ENCODE results near the gene TSHB. TPM values are rescaled to one million over a fixed set of nuclear protein-coding genes. Genes with fewer than 3 reads are reported as not detected.
"Not testable (repeated sequence)": the region's sequence is repeated elsewhere in the genome, so short reads cannot be mapped to it uniquely, and the experiment has no call there.

The TSHB gene
- total RNA-seq, 3 donors from 2014 or later = not detected

GRCh38 chr1:115006191-115006590 lies 23.4 kb upstream of the TSHB start:
- Histone ChIP-seq H3K27ac (no peak overlapping the region), H3K4me1 (no peaks in the 10 kb centered on the region), H3K36me3 (no peaks in the 10 kb centered on the region), H3K27me3 (no peaks in the 10 kb centered on the region), H3K4me3 (no peak overlapping the region), H3K9me3 (no peaks in the 10 kb centered on the region)
- DNase-seq (ENCODE audit: low spot score in 2 of 2) = no peak
- TF ChIP-seq POLR2AphosphoS5 (IDR thresholded peaks at IDR 0.05) (no peak), POLR2A (IDR thresholded peaks at IDR 0.05) (no peak), CTCF (IDR thresholded peaks at IDR 0.05) (no peak)
- intact Hi-C loops (cut with DNase I; ENCODE audit: low total_unique reads) = loop anchor here (5.0 kb wide), 1 partner anchor 294 kb away; no protein-coding TSS in a partner anchor

GRCh38 chr1:115012006-115012405 lies 17.6 kb upstream of the TSHB start:
- H3K4me3 ChIP-seq = no peak overlapping the region
- no peaks in the 10 kb centered on the region for H3K9me3 ChIP-seq
- no peaks in the 10 kb centered on the region for H3K36me3 ChIP-seq
- H3K4me1 ChIP-seq = no peaks in the 10 kb centered on the region
- no peaks in the 10 kb centered on the region for H3K27me3 ChIP-seq
- TF ChIP-seq POLR2AphosphoS5 (IDR thresholded peaks at IDR 0.05) = no peak
- TF ChIP-seq POLR2A (IDR thresholded peaks at IDR 0.05) = no peak
- no peak for TF ChIP-seq CTCF (IDR thresholded peaks at IDR 0.05)
- intact Hi-C loops (cut with DNase I; ENCODE audit: low total_unique reads) = loop anchor here (1.0 to 5.0 kb wide), 2 partner anchors 16 to 1020 kb away; no protein-coding TSS in a partner anchor
- no peak overlapping the region for H3K27ac ChIP-seq
- no peak for DNase-seq (ENCODE audit: low spot score in 2 of 2)

- no peak for DNase-seq (ENCODE audit: low spot score in 2 of 2)
- Histone ChIP-seq H3K27me3 (no peaks in the 10 kb centered on the region), H3K4me1 (no peaks in the 10 kb centered on the region), H3K36me3 (no peaks in the 10 kb centered on the region), H3K9me3 (no peaks in the 10 kb centered on the region), H3K27ac (no peak overlapping the region), H3K4me3 (no peak overlapping the region)
- TF ChIP-seq POLR2A (IDR thresholded peaks at IDR 0.05) (no peak), CTCF (IDR thresholded peaks at IDR 0.05) (no peak), POLR2AphosphoS5 (IDR thresholded peaks at IDR 0.05) (no peak)
- intact Hi-C loops (cut with DNase I; ENCODE audit: low total_unique reads) = loop anchor here (1.0 to 5.0 kb wide), 2 partner anchors 16 to 1020 kb away; no protein-coding TSS in a partner anchor
These were observed 17.2 kb upstream of the TSHB start for GRCh38 chr1:115012434-115012833.

GRCh38 chr1:115013792-115014191 lies 15.8 kb upstream of the TSHB start:
- no peaks in the 10 kb centered on the region for H3K27me3 ChIP-seq
- no peak overlapping the region for H3K27ac ChIP-seq
- no peaks in the 10 kb centered on the region for H3K4me1 ChIP-seq
- intact Hi-C loops (cut with DNase I; ENCODE audit: low total_unique reads) = loop anchor here (5.0 kb wide), 1 partner anchor 1019 kb away; no protein-coding TSS in a partner anchor
- TF ChIP-seq POLR2AphosphoS5 (IDR thresholded peaks at IDR 0.05) (no peak), POLR2A (IDR thresholded peaks at IDR 0.05) (no peak), CTCF (IDR thresholded peaks at IDR 0.05) (no peak)
- H3K4me3 ChIP-seq = no peak overlapping the region
- DNase-seq (ENCODE audit: low spot score in 2 of 2) = no peak
- no peaks in the 10 kb centered on the region for H3K36me3 ChIP-seq
- H3K9me3 ChIP-seq = no peaks in the 10 kb centered on the region

GRCh38 chr1:115019549-115019948 lies 10.1 kb upstream of the TSHB start:
- H3K4me3 ChIP-seq; H3K4me1 ChIP-seq; H3K9me3 ChIP-seq; H3K27me3 ChIP-seq; H3K36me3 ChIP-seq; H3K27ac ChIP-seq; intact Hi-C loops (cut with DNase I; ENCODE audit: low total_unique reads); DNase-seq (ENCODE audit: low spot score in 2 of 2): not testable (repeated sequence)

GRCh38 chr1:115021145-115021544 lies 8.5 kb upstream of the TSHB start:
- intact Hi-C loops (cut with DNase I; ENCODE audit: low total_unique reads) = no loop called here
- TF ChIP-seq CTCF (IDR thresholded peaks at IDR 0.05) = no peak
- TF ChIP-seq POLR2AphosphoS5 (IDR thresholded peaks at IDR 0.05) = no peak
- TF ChIP-seq POLR2A (IDR thresholded peaks at IDR 0.05) = no peak
- Histone ChIP-seq H3K4me1 (no peaks in the 10 kb centered on the region), H3K27me3 (no peaks in the 10 kb centered on the region), H3K4me3 (no peak overlapping the region), H3K27ac (no peak overlapping the region), H3K36me3 (no peaks in the 10 kb centered on the region), H3K9me3 (no peaks in the 10 kb centered on the region)
- DNase-seq (ENCODE audit: low spot score in 2 of 2) = no peak
